ENCODE measurements around the gene RAP2B.
"Not testable (repeated sequence)": the region's sequence is repeated elsewhere in the genome, so short reads cannot be mapped to it uniquely, and the experiment has no call there.

Gene RAP2B

DNA sequence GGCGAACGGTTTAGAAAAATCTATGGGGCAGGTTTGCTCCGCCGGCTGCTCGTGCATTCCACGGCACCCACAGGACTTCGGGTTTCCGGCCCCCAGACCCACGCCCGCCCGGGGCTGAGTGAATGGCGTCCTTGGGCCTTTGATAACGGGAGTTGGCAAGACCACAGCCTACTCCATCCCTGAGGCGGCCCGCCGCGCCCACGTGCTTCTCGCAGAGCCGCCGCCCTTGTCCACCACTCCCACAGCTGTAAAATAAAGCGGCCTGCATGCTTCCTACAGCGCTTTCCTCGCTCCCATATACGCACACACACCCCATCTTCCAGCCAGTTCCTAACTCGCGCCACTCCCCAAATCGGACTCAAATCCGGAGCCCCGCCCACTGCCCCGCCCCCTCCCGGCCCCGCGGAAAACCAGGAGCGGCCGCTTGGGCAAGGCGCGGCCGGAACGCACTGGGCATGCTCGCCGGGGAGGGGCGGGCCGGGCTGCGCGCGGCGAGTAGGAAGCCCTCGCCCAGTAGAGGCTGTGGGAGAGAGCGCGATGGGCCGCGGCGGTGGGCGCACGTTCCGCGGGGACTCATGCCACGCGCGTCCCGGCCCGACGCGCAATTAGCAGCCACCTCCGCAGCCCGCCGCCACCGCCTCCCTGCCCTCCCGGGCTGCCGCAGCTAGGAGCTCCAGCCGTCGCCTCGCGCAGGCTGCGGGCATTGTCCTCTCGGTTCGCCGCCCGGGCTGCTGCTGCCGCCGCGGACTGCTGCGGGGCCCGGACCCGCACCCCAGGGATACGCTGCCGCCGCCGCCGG, at the start of gene RAP2B:
TSS of gene RAP2B (plus strand) at position 513 of the 799 bp plus-strand sequence. CDS start 468 bp downstream, outside the sequence.
- Histone ChIP-seq H3K36me3 (ENCODE audit: control insufficient read depth, insufficient read depth, low read length) (no peaks in the 10 kb centered on the region), H3K4me3 (replicated peaks; ENCODE audit: low read depth, low read length) (peak within 1 kb of the TSS; percentile 93), H3K27me3 (replicated peaks; ENCODE audit: control insufficient read depth, insufficient read depth, low read length) (no peaks in the 10 kb centered on the region)
- TF ChIP-seq, protein P1, sequence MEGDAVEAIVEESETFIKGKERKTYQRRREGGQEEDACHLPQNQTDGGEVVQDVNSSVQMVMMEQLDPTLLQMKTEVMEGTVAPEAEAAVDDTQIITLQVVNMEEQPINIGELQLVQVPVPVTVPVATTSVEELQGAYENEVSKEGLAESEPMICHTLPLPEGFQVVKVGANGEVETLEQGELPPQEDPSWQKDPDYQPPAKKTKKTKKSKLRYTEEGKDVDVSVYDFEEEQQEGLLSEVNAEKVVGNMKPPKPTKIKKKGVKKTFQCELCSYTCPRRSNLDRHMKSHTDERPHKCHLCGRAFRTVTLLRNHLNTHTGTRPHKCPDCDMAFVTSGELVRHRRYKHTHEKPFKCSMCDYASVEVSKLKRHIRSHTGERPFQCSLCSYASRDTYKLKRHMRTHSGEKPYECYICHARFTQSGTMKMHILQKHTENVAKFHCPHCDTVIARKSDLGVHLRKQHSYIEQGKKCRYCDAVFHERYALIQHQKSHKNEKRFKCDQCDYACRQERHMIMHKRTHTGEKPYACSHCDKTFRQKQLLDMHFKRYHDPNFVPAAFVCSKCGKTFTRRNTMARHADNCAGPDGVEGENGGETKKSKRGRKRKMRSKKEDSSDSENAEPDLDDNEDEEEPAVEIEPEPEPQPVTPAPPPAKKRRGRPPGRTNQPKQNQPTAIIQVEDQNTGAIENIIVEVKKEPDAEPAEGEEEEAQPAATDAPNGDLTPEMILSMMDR (IDR thresholded peaks at IDR 0.05; ENCODE audit: insufficient read depth, low read length, poor library complexity, severe bottlenecking), result no peak
- peak; percentile 96 for DNase-seq (ENCODE audit: extremely low read depth, insufficient read length)

GRCh38 chr3:153113541-153113940, 48.5 kb upstream of the RAP2B start:
- no peaks in the 10 kb centered on the region for H3K27me3 ChIP-seq (replicated peaks; ENCODE audit: control insufficient read depth, insufficient read depth, low read length)
- DNase-seq (ENCODE audit: extremely low read depth, insufficient read length), result no peak
- TF ChIP-seq, protein P1 (IDR thresholded peaks at IDR 0.05; ENCODE audit: insufficient read depth, low read length, poor library complexity, severe bottlenecking), result no peak
- H3K4me3 ChIP-seq (replicated peaks; ENCODE audit: low read depth, low read length), result no peak overlapping the region
- no peaks in the 10 kb centered on the region for H3K36me3 ChIP-seq (ENCODE audit: control insufficient read depth, insufficient read depth, low read length)

DNA sequence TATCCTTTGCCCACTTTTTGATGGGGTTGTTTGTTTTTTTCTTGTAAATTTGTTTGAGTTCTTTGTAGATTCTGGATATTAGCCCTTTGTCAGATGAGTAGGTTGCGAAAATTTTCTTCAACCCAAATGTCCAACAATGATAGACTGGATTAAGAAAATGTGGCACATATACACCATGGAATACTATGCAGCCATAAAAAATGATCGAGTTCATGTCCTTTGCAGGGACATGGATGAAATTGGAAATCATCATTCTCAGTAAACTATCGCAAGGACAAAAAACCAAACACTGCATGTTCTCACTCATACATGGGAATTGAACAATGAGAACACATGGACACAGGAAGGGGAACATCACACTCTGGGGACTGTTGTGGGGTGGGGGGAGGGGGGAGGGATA, 47.8 kb upstream of the RAP2B start:
- not testable (repeated sequence) for DNase-seq (ENCODE audit: extremely low read depth, insufficient read length); H3K4me3 ChIP-seq (replicated peaks; ENCODE audit: low read depth, low read length); H3K27me3 ChIP-seq (replicated peaks; ENCODE audit: control insufficient read depth, insufficient read depth, low read length); H3K36me3 ChIP-seq (ENCODE audit: control insufficient read depth, insufficient read depth, low read length)

- H3K36me3 ChIP-seq (ENCODE audit: control insufficient read depth, insufficient read depth, low read length), result no peaks in the 10 kb centered on the region
- no peak for DNase-seq (ENCODE audit: extremely low read depth, insufficient read length)
- H3K27me3 ChIP-seq (replicated peaks; ENCODE audit: control insufficient read depth, insufficient read depth, low read length), result no peaks in the 10 kb centered on the region
- no peak overlapping the region for H3K4me3 ChIP-seq (replicated peaks; ENCODE audit: low read depth, low read length)
- TF ChIP-seq, protein P1 (IDR thresholded peaks at IDR 0.05; ENCODE audit: insufficient read depth, low read length, poor library complexity, severe bottlenecking), result no peak
These were observed 46.7 kb upstream of the RAP2B start for GRCh38 chr3:153115326-153115725.

DNA sequence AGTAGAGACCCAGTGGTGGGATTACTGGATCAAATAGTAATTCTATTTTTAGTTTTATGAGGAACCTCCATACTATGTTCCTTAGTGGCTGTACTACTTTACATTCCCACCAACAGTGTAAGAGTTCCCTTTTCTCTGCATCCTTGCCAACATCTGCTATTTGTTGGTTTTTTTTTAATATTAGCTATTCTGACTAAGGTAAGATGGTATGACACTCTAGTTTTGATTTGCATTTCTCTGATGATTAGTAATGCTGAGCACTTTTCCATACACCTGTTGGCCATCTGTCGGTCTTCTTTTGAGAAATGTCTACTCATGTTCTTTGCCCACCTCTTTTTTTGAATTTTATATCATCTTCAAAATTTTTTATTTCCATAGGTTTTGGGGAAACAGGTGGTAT, 34.2 kb upstream of the RAP2B start:
- Histone ChIP-seq H3K27me3 (replicated peaks; ENCODE audit: control insufficient read depth, insufficient read depth, low read length) (no peaks in the 10 kb centered on the region), H3K4me3 (replicated peaks; ENCODE audit: low read depth, low read length) (no peak overlapping the region), H3K36me3 (ENCODE audit: control insufficient read depth, insufficient read depth, low read length) (no peaks in the 10 kb centered on the region)
- TF ChIP-seq, protein P1 (IDR thresholded peaks at IDR 0.05; ENCODE audit: insufficient read depth, low read length, poor library complexity, severe bottlenecking), result no peak
- no peak for DNase-seq (ENCODE audit: extremely low read depth, insufficient read length)

GRCh38 chr3:153129426-153129825, 32.6 kb upstream of the RAP2B start:
- Histone ChIP-seq H3K4me3 (replicated peaks; ENCODE audit: low read depth, low read length) (no peak overlapping the region), H3K36me3 (ENCODE audit: control insufficient read depth, insufficient read depth, low read length) (no peaks in the 10 kb centered on the region), H3K27me3 (replicated peaks; ENCODE audit: control insufficient read depth, insufficient read depth, low read length) (no peaks in the 10 kb centered on the region)
- TF ChIP-seq, protein P1 (IDR thresholded peaks at IDR 0.05; ENCODE audit: insufficient read depth, low read length, poor library complexity, severe bottlenecking), result no peak
- no peak for DNase-seq (ENCODE audit: extremely low read depth, insufficient read length)

Data from GM06990 (cell line).